Naive thymus-derived CD4-positive, alpha-beta T cell (primary cell): ENCODE measurements around the gene PHLPP2. TPM values are rescaled to one million over a fixed set of nuclear protein-coding genes. Genes with fewer than 3 reads are reported as not detected.

Experiments used
- ATAC-seq: fragments of 150-1000 bp; cut with Tn5 transposase; 2 replicates; pipeline ENCODE4 v1.10.0; 2021; ENCODE audit warnings: mild to moderate bottlenecking, moderate library complexity
- CTCF ChIA-PET: fragments of 350-600 bp; sonication (Branson Sonifier 250); formaldehyde crosslinking; loops from one replicate; lab custom pipeline; 2021; ENCODE audit warnings: antibody characterized with exemption; lab: Charles Lee
- POLR2A ChIA-PET: fragments of 350-600 bp; sonication (Branson Sonifier 250); formaldehyde crosslinking; loops from one replicate; lab custom pipeline; 2021; ENCODE audit warnings: antibody characterized with exemption, inconsistent platforms; lab: Charles Lee
- DNase-seq, 9 donors: peaks; one replicate each; pipeline versions ENCODE4 v3.0.0 to v3.0.0-alpha.2; 2020 to 2022; ENCODE audit warnings: mixed read lengths in 1 of 9
- H3K27ac ChIP-seq: one replicate; pipeline ENCODE4 v1.7.0; 2013; ENCODE audit warnings: mild to moderate bottlenecking, low read depth, low read length, moderate library complexity
- H3K27me3 ChIP-seq, 2 donors: one replicate each; pipeline ENCODE4 v1.7.0; 2013; ENCODE audit warnings: low read length in 2 of 2, mild to moderate bottlenecking in 2 of 2, moderate library complexity in 2 of 2; ENCODE audit not compliant: control insufficient read depth in 2 of 2, insufficient read depth in 2 of 2
- H3K36me3 ChIP-seq, 3 experiments: 1 replicate in 2 of 3; 2 replicates in 1 of 3; pipeline ENCODE4 v1.7.0; 2013; ENCODE audit warnings: low read length in 3 of 3, mild to moderate bottlenecking in 3 of 3, moderate library complexity in 1 of 3; ENCODE audit not compliant: insufficient read depth in 3 of 3, control insufficient read depth in 2 of 3
- H3K4me1 ChIP-seq, 2 donors: one replicate each; pipeline ENCODE4 v1.7.0; 2013; ENCODE audit warnings: low read length in 2 of 2, mild to moderate bottlenecking in 2 of 2, moderate library complexity in 1 of 2; ENCODE audit not compliant: control insufficient read depth in 2 of 2, insufficient read depth in 2 of 2
- H3K4me3 ChIP-seq: 2 replicates; pipeline ENCODE4 v1.7.0; 2013; ENCODE audit warnings: mild to moderate bottlenecking, low read length
- H3K9me3 ChIP-seq, 3 experiments: 1 replicate in 2 of 3; 2 replicates in 1 of 3; pipeline ENCODE4 v1.7.0; 2013; ENCODE audit warnings: low read length in 3 of 3; ENCODE audit not compliant: control insufficient read depth in 2 of 3
- H3K27ac Mint-ChIP-seq, 9 donors: one replicate each; pipeline ENCODE4 v1.8.0; 2020 to 2022; ENCODE audit warnings: mixed read lengths in 9 of 9, mild to moderate bottlenecking in 8 of 9, moderate library complexity in 5 of 9, inconsistent platforms in 2 of 9
- H3K27me3 Mint-ChIP-seq, 5 donors: one replicate each; pipeline ENCODE4 v1.8.0; 2021 to 2022; ENCODE audit warnings: mixed read lengths in 5 of 5, mild to moderate bottlenecking in 1 of 5
- H3K36me3 Mint-ChIP-seq, 5 donors: one replicate each; pipeline ENCODE4 v1.8.0; 2020 to 2022; ENCODE audit warnings: mixed read lengths in 5 of 5, mild to moderate bottlenecking in 3 of 5, inconsistent platforms in 1 of 5
- H3K4me1 Mint-ChIP-seq, 7 donors: one replicate each; pipeline ENCODE4 v1.8.0; 2020 to 2022; ENCODE audit warnings: mixed read lengths in 7 of 7, mild to moderate bottlenecking in 3 of 7, inconsistent platforms in 1 of 7
- H3K4me3 Mint-ChIP-seq, 10 donors: one replicate each; pipeline ENCODE4 v1.8.0; 2020 to 2022; ENCODE audit warnings: mild to moderate bottlenecking in 10 of 10, mixed read lengths in 10 of 10, moderate library complexity in 6 of 10, inconsistent platforms in 2 of 10
- H3K9me3 Mint-ChIP-seq, 11 donors: one replicate each; pipeline ENCODE4 v1.8.0; 2020 to 2022; ENCODE audit warnings: mixed read lengths in 11 of 11, mild to moderate bottlenecking in 4 of 11, inconsistent platforms in 1 of 11, moderate library complexity in 1 of 11
- intact Hi-C, 2 donors: fragments of 100-400 bp; cut with micrococcal nuclease; formaldehyde crosslinking; loops; one replicate each; pipeline ENCODE4 v1.15.1; 2023
- polyA plus RNA-seq, 2 donors: library from polyadenylated mRNA; unstranded; fragments of 300-500 nt; fragmentation: Illumina TruSeq; gene quantifications; one replicate each; pipeline ENCODE4 v1.2.3, GENCODE V29; 2021
- total RNA-seq, 6 experiments: library from RNA in 5 of 6; stranded (reverse) in 5 of 6; gene quantifications; 1 replicate in 5 of 6; 2 replicates in 1 of 6; pipeline ENCODE4 v1.2.3 and lab custom pipeline; 2021 to 2026

The PHLPP2 gene
- total and polyA plus RNA-seq, 7 experiments from 2014 or later: 1.5 to 10.6 (median 6.9) TPM

- no peaks in the 10 kb centered on the region for H3K9me3 ChIP-seq
- DNase-seq (no peak), ATAC-seq (no peak)
- intact Hi-C loops: no loop called here
- ChIA-PET POLR2A (no interaction called here), CTCF (no interaction called here)
- H3K27me3 Mint-ChIP-seq: no peaks in the 10 kb centered on the region
- H3K4me3 ChIP-seq: no peak overlapping the region
- H3K9me3 Mint-ChIP-seq: no peaks in the 10 kb centered on the region
- H3K4me1 ChIP-seq: no peaks in the 10 kb centered on the region
- peaks cover 0 to 5% (median 0%) of the 10 kb centered on the region in 7 donors for H3K4me1 Mint-ChIP-seq
- peaks cover 4 to 55% (median 23%) of the 10 kb centered on the region in 5 donors for H3K36me3 Mint-ChIP-seq
- no peak overlapping the region for H3K27ac ChIP-seq
- no peak overlapping the region for H3K4me3 Mint-ChIP-seq
- no peak overlapping the region for H3K27ac Mint-ChIP-seq
- H3K36me3 ChIP-seq: peaks cover 0 to 25% (median 0%) of the 10 kb centered on the region in 3 experiments
- H3K27me3 ChIP-seq: no peaks in the 10 kb centered on the region
These were observed 50.3 kb downstream of the PHLPP2 start for GRCh38 chr16:71674229-71674628.

- intact Hi-C loops: no loop called here
- no peaks in the 10 kb centered on the region for H3K9me3 Mint-ChIP-seq
- POLR2A ChIA-PET: no interaction called here
- H3K27me3 ChIP-seq: no peaks in the 10 kb centered on the region
- H3K4me1 ChIP-seq: no peaks in the 10 kb centered on the region
- H3K9me3 ChIP-seq: no peaks in the 10 kb centered on the region
- no peaks in the 10 kb centered on the region for H3K27me3 Mint-ChIP-seq
- no peak overlapping the region for H3K27ac ChIP-seq
- CTCF ChIA-PET: no interaction called here
- no peak for DNase-seq
- H3K4me1 Mint-ChIP-seq: peaks cover 0 to 5% (median 0%) of the 10 kb centered on the region in 7 donors
- H3K36me3 ChIP-seq: peaks cover 0 to 27% (median 0%) of the 10 kb centered on the region in 3 experiments
- H3K4me3 Mint-ChIP-seq: no peak overlapping the region
- H3K36me3 Mint-ChIP-seq: peaks cover 4 to 57% (median 23%) of the 10 kb centered on the region in 5 donors
- no peak for ATAC-seq
- H3K27ac Mint-ChIP-seq: no peak overlapping the region
- no peak overlapping the region for H3K4me3 ChIP-seq
These were observed 50.9 kb downstream of the PHLPP2 start for GRCh38 chr16:71673582-71673973.

- Mint-ChIP-seq H3K27me3 (no peaks in the 10 kb centered on the region), H3K27ac (no peak overlapping the region), H3K9me3 (no peaks in the 10 kb centered on the region), H3K36me3 (peaks cover 4 to 52% (median 23%) of the 10 kb centered on the region in 5 donors), H3K4me1 (peaks cover 0 to 5% (median 0%) of the 10 kb centered on the region in 7 donors), H3K4me3 (no peak overlapping the region)
- intact Hi-C loops: no loop called here
- DNase-seq (no peak), ATAC-seq (no peak)
- ChIA-PET POLR2A (interaction anchor here (0.6 kb wide), 1 partner anchor 59 kb away, joined by 4 read pairs; no protein-coding TSS in a partner anchor), CTCF (interaction anchor here (1.0 kb wide), 1 partner anchor 108 kb away, joined by 3 read pairs; no protein-coding TSS in a partner anchor)
- no peak overlapping the region for H3K27ac ChIP-seq
- no peaks in the 10 kb centered on the region for H3K9me3 ChIP-seq
- H3K27me3 ChIP-seq: no peaks in the 10 kb centered on the region
- H3K4me1 ChIP-seq: no peaks in the 10 kb centered on the region
- peaks cover 0 to 27% (median 0%) of the 10 kb centered on the region in 3 experiments for H3K36me3 ChIP-seq
- no peak overlapping the region for H3K4me3 ChIP-seq
These were observed 51.5 kb downstream of the PHLPP2 start for GRCh38 chr16:71672803-71673581.

GRCh38 chr16:71672125-71672524 is 52.4 kb downstream of the PHLPP2 start:
- Mint-ChIP-seq H3K4me1 (peaks cover 0 to 5% (median 0%) of the 10 kb centered on the region in 7 donors), H3K27ac (no peak overlapping the region), H3K9me3 (no peaks in the 10 kb centered on the region), H3K4me3 (no peak overlapping the region), H3K27me3 (no peaks in the 10 kb centered on the region), H3K36me3 (peaks cover 4 to 51% (median 26%) of the 10 kb centered on the region in 5 donors)
- ChIA-PET POLR2A (no interaction called here), CTCF (interaction anchor here (1.0 kb wide), 1 partner anchor 107 kb away, joined by 3 read pairs; no protein-coding TSS in a partner anchor)
- Histone ChIP-seq H3K27me3 (no peaks in the 10 kb centered on the region), H3K4me1 (no peaks in the 10 kb centered on the region), H3K9me3 (no peaks in the 10 kb centered on the region), H3K36me3 (peaks cover 0 to 30% (median 0%) of the 10 kb centered on the region in 3 experiments), H3K4me3 (no peak overlapping the region), H3K27ac (no peak overlapping the region)
- no peak for ATAC-seq
- intact Hi-C loops: no loop called here
- DNase-seq: no peak

GRCh38 chr16:71671165-71671564 is 53.3 kb downstream of the PHLPP2 start:
- H3K4me1 ChIP-seq: no peaks in the 10 kb centered on the region
- H3K9me3 ChIP-seq: no peaks in the 10 kb centered on the region
- H3K4me3 ChIP-seq: no peak overlapping the region
- CTCF ChIA-PET: no interaction called here
- no peaks in the 10 kb centered on the region for H3K9me3 Mint-ChIP-seq
- DNase-seq: no peak
- ATAC-seq: no peak
- H3K36me3 Mint-ChIP-seq: peaks cover 8 to 49% (median 28%) of the 10 kb centered on the region in 5 donors
- H3K36me3 ChIP-seq: peaks cover 0 to 37% (median 0%) of the 10 kb centered on the region in 3 experiments
- no peaks in the 10 kb centered on the region for H3K27me3 ChIP-seq
- H3K4me3 Mint-ChIP-seq: no peak overlapping the region
- POLR2A ChIA-PET: no interaction called here
- H3K27me3 Mint-ChIP-seq: no peaks in the 10 kb centered on the region
- H3K27ac ChIP-seq: no peak overlapping the region
- intact Hi-C loops: no loop called here
- H3K4me1 Mint-ChIP-seq: peaks cover 0 to 2% (median 0%) of the 10 kb centered on the region in 7 donors
- H3K27ac Mint-ChIP-seq: no peak overlapping the region

- no peak for DNase-seq
- intact Hi-C loops: no loop called here
- no peaks in the 10 kb centered on the region for H3K9me3 Mint-ChIP-seq
- peaks cover 0 to 41% (median 0%) of the 10 kb centered on the region in 3 experiments for H3K36me3 ChIP-seq
- H3K27ac ChIP-seq: no peak overlapping the region
- ChIA-PET CTCF (no interaction called here), POLR2A (no interaction called here)
- H3K27me3 ChIP-seq: no peaks in the 10 kb centered on the region
- no peak overlapping the region for H3K4me3 Mint-ChIP-seq
- peaks cover 6 to 49% (median 33%) of the 10 kb centered on the region in 5 donors for H3K36me3 Mint-ChIP-seq
- H3K4me3 ChIP-seq: no peak overlapping the region
- H3K4me1 Mint-ChIP-seq: no peaks in the 10 kb centered on the region
- H3K4me1 ChIP-seq: no peaks in the 10 kb centered on the region
- no peak overlapping the region for H3K27ac Mint-ChIP-seq
- no peaks in the 10 kb centered on the region for H3K9me3 ChIP-seq
- H3K27me3 Mint-ChIP-seq: no peaks in the 10 kb centered on the region
- no peak for ATAC-seq
These were observed 54.0 kb downstream of the PHLPP2 start for GRCh38 chr16:71670537-71670936.
